Measurements from ENCODE around the gene UNC80. TPM values are rescaled to one million over a fixed set of nuclear protein-coding genes. Genes with fewer than 3 reads are reported as not detected.

Gene UNC80
- total RNA-seq, 4 donors from 2014 or later: 0.04 to 0.80 (median 0.21) TPM; not detected in 1

DNA sequence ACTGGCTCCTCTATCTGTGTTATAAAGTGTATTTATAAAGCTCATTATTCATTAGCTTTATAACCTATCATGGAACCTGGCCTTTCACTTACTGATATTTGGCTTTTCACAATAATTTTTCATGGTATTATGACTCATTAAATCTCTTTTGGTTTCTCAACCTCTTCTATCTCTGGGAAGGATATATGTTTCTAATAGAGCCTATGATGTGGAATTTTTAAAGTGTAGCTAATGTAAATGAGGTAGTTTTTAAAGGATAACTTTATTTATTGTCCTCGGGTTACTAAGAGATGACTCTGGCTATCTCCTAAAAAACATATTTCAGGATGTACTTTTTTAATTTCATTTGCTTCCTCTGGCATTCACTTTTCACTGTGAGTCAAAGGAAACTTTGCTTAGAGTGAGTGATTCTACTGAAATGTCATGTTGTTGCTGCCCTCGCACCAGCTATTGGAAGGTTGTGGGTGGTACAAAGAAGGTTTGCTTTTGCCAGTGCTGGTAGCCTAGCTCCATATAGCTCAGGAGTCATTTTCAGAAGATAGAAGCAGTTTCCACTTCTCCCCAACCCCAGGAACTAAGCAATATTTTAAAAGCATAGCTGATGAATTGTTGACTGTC is 145.6 kb downstream of the UNC80 start:
- H3K9me3 ChIP-seq: no peaks in the 10 kb centered on the region
- H3K27ac ChIP-seq: no peak overlapping the region
- no peak for DNase-seq (ENCODE audit: low spot score in 2 of 2)
- H3K4me3 ChIP-seq: no peak overlapping the region
- H3K27me3 ChIP-seq: no peaks in the 10 kb centered on the region
- no peaks in the 10 kb centered on the region for H3K4me1 ChIP-seq
- TF ChIP-seq, protein P1, sequence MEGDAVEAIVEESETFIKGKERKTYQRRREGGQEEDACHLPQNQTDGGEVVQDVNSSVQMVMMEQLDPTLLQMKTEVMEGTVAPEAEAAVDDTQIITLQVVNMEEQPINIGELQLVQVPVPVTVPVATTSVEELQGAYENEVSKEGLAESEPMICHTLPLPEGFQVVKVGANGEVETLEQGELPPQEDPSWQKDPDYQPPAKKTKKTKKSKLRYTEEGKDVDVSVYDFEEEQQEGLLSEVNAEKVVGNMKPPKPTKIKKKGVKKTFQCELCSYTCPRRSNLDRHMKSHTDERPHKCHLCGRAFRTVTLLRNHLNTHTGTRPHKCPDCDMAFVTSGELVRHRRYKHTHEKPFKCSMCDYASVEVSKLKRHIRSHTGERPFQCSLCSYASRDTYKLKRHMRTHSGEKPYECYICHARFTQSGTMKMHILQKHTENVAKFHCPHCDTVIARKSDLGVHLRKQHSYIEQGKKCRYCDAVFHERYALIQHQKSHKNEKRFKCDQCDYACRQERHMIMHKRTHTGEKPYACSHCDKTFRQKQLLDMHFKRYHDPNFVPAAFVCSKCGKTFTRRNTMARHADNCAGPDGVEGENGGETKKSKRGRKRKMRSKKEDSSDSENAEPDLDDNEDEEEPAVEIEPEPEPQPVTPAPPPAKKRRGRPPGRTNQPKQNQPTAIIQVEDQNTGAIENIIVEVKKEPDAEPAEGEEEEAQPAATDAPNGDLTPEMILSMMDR (IDR thresholded peaks at IDR 0.05): no peak
- TF ChIP-seq POLR2AphosphoS5 (IDR thresholded peaks at IDR 0.05): no peak
- TF ChIP-seq EP300 (IDR thresholded peaks at IDR 0.05): no peak
- no peak for TF ChIP-seq POLR2A (IDR thresholded peaks at IDR 0.05)
- 78% methylated on average over 2 of the region's 2 CpGs for WGBS
- no peaks in the 10 kb centered on the region for H3K36me3 ChIP-seq

DNA sequence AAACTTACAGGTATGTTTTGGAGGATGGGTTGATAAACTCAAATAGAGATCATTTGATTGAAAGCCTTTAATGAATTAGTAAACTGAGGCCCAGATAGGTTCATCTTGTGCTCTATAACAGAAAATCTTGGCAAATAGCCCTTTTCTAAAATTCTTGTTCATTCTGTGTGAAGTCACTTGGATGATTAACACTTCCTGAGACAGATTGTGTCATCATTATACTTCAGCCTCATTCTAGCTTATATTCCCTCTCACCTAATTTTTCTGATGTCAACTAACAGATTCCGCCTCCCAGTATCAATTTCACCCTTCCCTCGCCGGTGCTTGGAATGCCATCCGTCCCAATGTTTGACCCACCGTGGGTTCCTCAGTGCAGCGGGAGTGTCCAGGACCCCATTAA is 146.6 kb downstream of the UNC80 start:
- Histone ChIP-seq H3K36me3 (no peaks in the 10 kb centered on the region), H3K9me3 (no peaks in the 10 kb centered on the region), H3K4me3 (no peak overlapping the region), H3K27ac (no peak overlapping the region), H3K4me1 (no peaks in the 10 kb centered on the region), H3K27me3 (no peaks in the 10 kb centered on the region)
- no peak for DNase-seq (ENCODE audit: low spot score in 2 of 2)
- WGBS: 92% methylated on average over 6 of the region's 6 CpGs
- TF ChIP-seq POLR2AphosphoS5 (IDR thresholded peaks at IDR 0.05) (no peak), POLR2A (IDR thresholded peaks at IDR 0.05) (no peak), EP300 (IDR thresholded peaks at IDR 0.05) (no peak)
- TF ChIP-seq, protein P1 (IDR thresholded peaks at IDR 0.05): no peak

DNA sequence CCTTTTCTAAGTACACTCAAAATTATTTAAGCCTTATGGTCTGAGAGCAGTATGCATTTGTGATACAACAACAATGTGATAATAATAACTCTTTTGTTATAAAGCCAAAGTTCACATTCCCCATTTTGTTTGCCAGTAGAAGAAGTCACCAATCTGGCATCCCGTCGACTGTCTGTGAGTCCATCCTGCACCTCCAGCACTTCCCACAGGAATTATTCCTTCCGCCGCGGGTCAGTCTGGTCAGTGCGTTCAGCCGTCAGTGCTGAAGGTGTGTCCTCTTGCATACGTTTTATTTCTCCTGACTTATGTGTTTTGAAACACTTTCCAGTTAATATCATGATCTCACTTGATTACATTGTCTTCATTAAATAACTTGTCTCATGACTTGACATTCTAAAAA is 150.5 kb downstream of the UNC80 start:
- WGBS: 69% methylated on average over 8 of the region's 8 CpGs
- H3K27ac ChIP-seq: no peak overlapping the region
- DNase-seq (ENCODE audit: low spot score in 2 of 2): no peak
- H3K36me3 ChIP-seq: no peaks in the 10 kb centered on the region
- no peaks in the 10 kb centered on the region for H3K27me3 ChIP-seq
- TF ChIP-seq, protein P1 (IDR thresholded peaks at IDR 0.05): no peak
- TF ChIP-seq EP300 (IDR thresholded peaks at IDR 0.05) (no peak), POLR2A (IDR thresholded peaks at IDR 0.05) (no peak), POLR2AphosphoS5 (IDR thresholded peaks at IDR 0.05) (no peak)
- H3K4me1 ChIP-seq: no peaks in the 10 kb centered on the region
- no peaks in the 10 kb centered on the region for H3K9me3 ChIP-seq
- no peak overlapping the region for H3K4me3 ChIP-seq

DNA sequence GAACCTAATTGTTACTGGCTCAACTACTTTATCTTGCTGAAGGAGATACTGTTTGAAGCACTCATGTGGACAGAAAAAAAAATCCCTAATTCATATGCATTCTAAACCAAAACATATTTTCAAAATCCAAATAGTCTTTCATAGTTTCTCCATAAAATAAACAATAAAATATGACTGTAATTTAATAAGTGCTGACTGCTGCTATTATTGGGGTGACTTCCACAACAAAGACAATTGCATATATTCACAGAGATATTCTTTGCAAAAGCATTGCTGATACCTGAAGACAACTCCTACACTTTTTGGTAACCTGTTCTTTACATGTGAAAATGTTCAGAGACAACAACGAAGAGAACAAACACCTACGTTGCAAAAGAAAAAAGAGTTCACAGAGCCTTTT is 157.7 kb downstream of the UNC80 start:
- Histone ChIP-seq H3K4me3 (no peak overlapping the region), H3K36me3 (no peaks in the 10 kb centered on the region), H3K4me1 (peaks cover 9% of the 10 kb centered on the region), H3K9me3 (no peaks in the 10 kb centered on the region), H3K27ac (no peak overlapping the region), H3K27me3 (no peaks in the 10 kb centered on the region)
- DNase-seq (ENCODE audit: low spot score in 2 of 2): no peak
- 82% methylated on average over 2 of the region's 2 CpGs for WGBS
- TF ChIP-seq, protein P1 (IDR thresholded peaks at IDR 0.05): no peak
- no peak for TF ChIP-seq EP300 (IDR thresholded peaks at IDR 0.05)
- TF ChIP-seq POLR2AphosphoS5 (IDR thresholded peaks at IDR 0.05): no peak
- TF ChIP-seq POLR2A (IDR thresholded peaks at IDR 0.05): no peak

DNA sequence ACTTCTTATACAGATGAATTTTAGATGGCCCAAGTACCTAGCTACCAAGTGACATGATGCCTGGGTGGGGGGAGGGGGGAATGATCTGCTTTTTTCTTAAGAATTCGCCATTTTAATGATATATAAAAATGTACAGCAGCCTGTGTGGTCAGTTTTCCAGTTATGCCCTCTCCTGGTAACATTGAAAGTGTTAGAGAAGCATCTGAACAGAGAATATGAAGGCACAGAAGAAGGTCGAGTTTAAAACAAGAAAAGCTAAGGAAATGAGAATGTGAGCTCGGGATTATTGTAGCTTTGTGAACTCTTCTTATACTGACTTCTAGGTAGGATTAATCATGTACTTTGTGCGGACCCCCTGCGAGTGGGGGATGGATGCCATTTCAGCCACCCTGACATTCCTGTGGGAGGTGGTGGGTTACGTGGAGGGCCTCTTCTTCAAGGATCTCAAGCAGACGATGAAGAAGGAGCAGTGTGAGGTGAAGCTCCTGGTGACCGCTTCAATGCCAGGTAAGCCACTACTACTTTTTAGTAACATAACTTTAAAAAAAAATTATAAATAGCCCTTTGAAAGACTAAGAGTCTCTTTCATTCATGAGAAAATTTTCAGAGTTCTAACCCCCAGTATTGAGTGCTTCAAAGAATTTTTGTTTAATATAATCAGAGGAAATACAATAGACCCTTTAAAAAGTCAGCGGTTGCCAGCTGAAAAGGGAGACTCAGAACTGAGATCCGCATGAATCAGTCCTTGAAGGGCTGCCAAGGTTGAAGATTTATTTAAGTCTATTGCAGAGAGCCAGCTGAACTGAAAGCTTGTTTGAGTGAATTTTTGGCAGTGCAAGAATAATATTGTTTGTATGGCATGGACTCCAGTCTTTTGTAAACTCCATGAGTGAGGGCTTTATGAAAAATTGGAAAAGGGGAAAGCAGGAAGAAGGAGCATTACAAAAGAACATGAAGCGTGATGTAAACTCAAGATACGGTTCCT is 162.2 kb downstream of the UNC80 start:
- Histone ChIP-seq H3K36me3 (no peaks in the 10 kb centered on the region), H3K27ac (no peak overlapping the region), H3K27me3 (no peaks in the 10 kb centered on the region), H3K4me3 (no peak overlapping the region), H3K9me3 (no peaks in the 10 kb centered on the region), H3K4me1 (peaks cover 9% of the 10 kb centered on the region)
- no peak for DNase-seq (ENCODE audit: low spot score in 2 of 2)
- 39% methylated on average over 12 of the region's 12 CpGs for WGBS
- TF ChIP-seq, protein P1 (IDR thresholded peaks at IDR 0.05): no peak
- TF ChIP-seq POLR2AphosphoS5 (IDR thresholded peaks at IDR 0.05) (no peak), POLR2A (IDR thresholded peaks at IDR 0.05) (no peak), EP300 (IDR thresholded peaks at IDR 0.05) (no peak)
